Muscle of back (tissue), 13 donors: ENCODE data around the gene STRN. TPM values are rescaled to one million over a fixed set of nuclear protein-coding genes. Genes with fewer than 3 reads are reported as not detected.
"Not testable (repeated sequence)": the region's sequence is repeated elsewhere in the genome, so short reads cannot be mapped to it uniquely, and the experiment has no call there.

Experiments used
- DNase-seq, 3 donors: peaks; one replicate each; pipeline versions ENCODE4 v3.0.0 to v3.0.0-alpha.2; 2013
- long read RNA-seq, 9 donors: transcript quantifications; one replicate each; lab custom pipeline, GENCODE V29; 2026
- polyA plus RNA-seq, 10 donors: library from polyadenylated mRNA; unstranded; fragments of 120-200 nt; gene quantifications; one replicate each; pipeline ENCODE4 v1.2.1, GENCODE V29; 2013; ENCODE audit not compliant: insufficient read length in 10 of 10

Gene STRN, protein sequence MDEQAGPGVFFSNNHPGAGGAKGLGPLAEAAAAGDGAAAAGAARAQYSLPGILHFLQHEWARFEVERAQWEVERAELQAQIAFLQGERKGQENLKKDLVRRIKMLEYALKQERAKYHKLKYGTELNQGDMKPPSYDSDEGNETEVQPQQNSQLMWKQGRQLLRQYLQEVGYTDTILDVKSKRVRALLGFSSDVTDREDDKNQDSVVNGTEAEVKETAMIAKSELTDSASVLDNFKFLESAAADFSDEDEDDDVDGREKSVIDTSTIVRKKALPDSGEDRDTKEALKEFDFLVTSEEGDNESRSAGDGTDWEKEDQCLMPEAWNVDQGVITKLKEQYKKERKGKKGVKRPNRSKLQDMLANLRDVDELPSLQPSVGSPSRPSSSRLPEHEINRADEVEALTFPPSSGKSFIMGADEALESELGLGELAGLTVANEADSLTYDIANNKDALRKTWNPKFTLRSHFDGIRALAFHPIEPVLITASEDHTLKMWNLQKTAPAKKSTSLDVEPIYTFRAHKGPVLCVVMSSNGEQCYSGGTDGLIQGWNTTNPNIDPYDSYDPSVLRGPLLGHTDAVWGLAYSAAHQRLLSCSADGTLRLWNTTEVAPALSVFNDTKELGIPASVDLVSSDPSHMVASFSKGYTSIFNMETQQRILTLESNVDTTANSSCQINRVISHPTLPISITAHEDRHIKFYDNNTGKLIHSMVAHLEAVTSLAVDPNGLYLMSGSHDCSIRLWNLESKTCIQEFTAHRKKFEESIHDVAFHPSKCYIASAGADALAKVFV
- polyA plus RNA-seq: 10 to 100 TPM; 15.9 to 30.2 (median 20.2) TPM
- long read RNA-seq, donor 1, full-length matches to known transcripts: 2 of 2 reads
- long read RNA-seq, donor 1, partial matches to known transcripts: 0 of 2 reads
- long read RNA-seq, donor 1, other reads (novel, unspliced or antisense): 0 of 2 reads
- long read RNA-seq, donor 2: 0 reads
- long read RNA-seq, donor 3: 0 reads
- long read RNA-seq, donor 4: 0 reads
- long read RNA-seq, donor 5, full-length matches to known transcripts: 3 of 3 reads
- long read RNA-seq, donor 5, partial matches to known transcripts: 0 of 3 reads
- long read RNA-seq, donor 5, other reads (novel, unspliced or antisense): 0 of 3 reads
- long read RNA-seq, donor 6, full-length matches to known transcripts: 1 of 1 reads
- long read RNA-seq, donor 6, partial matches to known transcripts: 0 of 1 reads
- long read RNA-seq, donor 6, other reads (novel, unspliced or antisense): 0 of 1 reads
- long read RNA-seq, donor 7, full-length matches to known transcripts: 1 of 1 reads
- long read RNA-seq, donor 7, partial matches to known transcripts: 0 of 1 reads
- long read RNA-seq, donor 7, other reads (novel, unspliced or antisense): 0 of 1 reads
- long read RNA-seq, donor 8: 0 reads
- long read RNA-seq, donor 9: 0 reads

DNA sequence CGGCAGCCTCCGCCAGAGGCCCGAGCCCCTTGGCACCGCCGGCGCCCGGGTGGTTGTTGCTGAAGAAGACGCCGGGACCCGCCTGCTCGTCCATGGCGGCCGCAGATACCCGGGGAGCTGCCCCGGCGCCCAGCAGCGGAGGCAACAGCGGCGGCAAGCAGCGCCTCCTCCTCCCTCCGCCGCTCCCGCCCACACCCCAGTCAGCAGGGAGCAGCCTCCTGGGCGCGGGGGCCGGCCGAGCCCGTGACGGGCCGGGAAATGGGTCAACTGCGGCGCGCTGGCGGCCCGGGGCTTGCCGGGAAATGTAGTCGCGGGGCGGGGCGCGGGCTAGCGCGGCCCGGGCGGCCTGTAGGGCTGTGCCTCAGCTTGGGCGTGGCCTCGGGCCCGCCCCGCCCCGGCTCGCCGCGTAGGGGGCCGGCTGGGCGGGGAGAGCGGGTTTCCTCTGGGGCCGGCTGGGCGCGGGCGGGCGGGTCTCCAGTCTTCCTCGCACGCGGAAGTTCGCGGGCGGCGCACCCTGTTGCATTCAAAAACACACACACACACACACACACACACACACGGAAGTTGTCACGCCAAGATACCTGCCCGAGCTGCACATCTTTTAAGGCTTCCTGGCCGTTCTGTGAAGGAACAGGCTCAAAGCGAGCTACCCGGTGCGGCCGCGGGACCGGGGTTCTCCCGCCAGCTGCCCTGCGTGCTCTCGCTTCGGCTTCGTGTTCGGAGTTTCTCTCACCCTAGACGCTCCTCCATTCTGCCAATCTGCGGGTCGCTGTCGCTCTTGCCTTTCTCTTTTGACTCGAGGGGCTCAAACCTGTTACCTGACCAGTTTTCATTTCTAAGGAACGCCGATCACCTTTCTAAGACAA lies at the start of gene STRN:
Gene STRN, minus strand, starts transcription at position 167 of the 866 bp plus-strand sequence. Its CDS starts 73 bp downstream, at position 94.
- peak; percentile 98 to 99 (median 98) for DNase-seq

DNA sequence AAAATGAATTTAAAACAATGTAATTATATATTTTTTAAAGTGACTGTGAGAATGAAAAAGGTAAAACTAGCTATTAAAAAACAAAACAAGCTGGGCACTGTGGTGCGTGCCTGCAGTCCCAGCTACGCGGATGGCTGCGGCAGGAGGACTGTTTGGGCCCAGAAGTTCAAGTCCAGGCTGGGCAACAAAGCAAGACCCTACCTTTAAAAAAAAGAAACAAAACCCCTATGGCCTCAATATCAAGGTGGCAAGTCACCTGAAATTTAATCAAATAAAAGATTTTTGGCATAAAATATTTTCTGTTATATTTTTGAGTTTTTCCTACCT lies 46.9 kb upstream of the STRN start:
- DNase-seq: no peak

DNA sequence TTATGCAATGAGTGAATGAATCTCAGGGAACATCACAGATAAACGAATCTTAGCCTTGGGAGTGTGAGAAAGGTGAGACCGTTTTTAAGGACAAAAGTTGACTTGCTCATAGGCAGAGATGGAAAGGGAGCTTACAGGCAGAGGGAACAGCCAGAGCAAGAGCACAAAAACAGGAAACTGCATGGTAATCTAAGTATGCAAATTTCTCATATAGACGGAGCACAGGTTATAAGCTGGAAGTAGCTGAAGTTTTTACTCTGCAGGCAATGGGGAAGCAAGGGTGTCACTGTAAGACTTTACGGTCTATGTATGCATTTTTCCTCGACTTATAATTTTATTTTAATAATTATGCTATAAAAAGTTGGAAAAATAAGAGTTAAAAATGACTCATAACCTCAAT lies 44.8 kb upstream of the STRN start:
- DNase-seq: no peak

DNA sequence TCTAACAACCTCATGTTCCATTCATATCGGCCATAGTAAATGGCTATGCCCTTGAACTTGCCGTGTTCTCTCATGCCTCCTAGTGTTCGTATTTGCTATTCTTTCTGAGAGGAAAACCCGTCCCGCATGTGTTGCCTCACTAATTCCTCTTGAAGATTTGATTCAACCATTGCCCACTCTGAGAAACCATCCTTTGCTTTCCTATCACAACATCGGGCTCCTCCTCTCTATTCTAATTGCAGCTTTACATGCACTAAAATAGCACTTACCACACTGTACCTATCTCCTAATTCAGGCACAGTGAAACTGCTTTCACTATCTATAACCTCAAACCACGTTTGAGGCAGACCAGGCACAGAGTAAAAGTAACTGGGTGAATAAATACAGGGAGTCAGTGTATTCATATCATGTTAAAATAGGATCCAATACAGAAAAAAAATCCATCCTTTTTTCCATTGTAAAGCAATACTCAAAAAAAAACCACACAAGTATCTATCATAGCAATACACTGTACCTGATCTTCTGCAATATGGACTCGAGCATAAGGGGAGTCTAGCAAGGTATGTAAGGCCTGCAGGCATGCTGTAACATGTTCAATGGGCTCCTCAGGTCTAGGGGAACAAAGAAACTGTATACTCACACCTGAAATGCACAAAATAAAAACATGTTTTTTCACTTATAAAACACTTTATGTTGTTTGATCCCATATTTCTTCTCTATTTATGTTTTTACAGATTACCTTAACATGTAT lies 39.0 kb upstream of the STRN start:
- no peak for DNase-seq

DNA sequence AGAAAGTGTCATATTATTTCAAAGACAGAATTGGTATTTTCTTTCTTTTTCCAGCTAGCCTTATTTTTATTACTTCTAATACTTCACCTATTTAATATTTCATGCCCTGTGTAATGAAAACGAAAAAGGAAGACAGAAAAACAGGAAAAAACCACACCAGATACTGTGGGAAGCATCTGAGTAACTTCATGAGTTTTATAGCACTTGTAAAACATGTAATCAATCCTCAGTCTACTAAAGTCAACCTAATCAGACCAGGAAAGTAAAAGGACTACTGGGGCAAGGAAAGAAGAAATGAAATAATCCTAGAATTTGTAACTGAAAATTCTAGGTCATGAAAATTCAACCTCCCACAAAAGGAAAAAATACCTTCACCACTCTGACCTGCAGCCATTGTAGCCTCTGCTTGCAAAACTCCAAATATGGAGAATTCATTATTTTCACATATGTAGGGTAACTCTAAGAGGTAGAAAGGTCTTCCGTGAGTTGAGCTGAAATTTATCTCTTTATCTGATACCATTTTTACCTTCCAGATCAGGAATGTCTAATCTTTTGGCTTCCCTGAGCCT lies 34.7 kb upstream of the STRN start:
- DNase-seq: no peak

DNA sequence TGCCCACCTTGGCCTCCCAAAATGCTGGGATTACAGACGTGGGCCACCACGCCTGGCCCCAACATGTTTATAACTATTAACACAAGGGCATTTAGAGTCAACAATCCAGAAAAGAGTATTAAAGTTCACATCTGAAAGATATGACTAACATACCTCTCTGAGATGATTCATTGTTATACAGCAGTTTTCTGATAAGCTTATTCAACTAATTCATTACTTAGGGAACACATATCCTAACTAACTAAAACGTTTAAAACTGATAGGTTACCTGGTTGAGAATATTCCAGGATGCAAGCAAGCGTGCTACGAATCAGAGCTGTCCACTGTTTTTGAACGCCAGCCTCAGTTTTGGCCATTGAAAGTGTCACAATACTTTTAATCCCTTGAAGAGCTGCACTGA lies 34.0 kb upstream of the STRN start:
- DNase-seq: no peak

DNA sequence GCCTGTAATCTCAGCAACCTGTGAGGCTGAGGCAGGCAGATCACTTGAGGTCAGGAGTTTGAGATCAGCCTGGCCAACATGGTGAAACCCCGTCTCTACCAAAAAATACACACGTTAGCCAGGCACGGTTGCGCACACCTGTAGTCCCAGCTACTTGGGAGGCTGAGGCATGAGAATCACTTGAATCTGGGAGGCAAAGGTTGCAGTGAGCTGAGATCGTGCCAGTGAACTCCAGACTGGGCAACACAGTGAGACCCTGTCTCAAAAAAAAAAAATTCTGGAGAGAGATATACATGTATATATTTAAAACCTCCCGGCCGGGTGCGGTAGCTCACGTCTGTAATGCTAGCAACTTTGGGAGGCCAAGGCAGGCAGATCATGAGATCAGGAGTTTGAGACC lies 33.1 kb upstream of the STRN start:
- not testable (repeated sequence) for DNase-seq

DNA sequence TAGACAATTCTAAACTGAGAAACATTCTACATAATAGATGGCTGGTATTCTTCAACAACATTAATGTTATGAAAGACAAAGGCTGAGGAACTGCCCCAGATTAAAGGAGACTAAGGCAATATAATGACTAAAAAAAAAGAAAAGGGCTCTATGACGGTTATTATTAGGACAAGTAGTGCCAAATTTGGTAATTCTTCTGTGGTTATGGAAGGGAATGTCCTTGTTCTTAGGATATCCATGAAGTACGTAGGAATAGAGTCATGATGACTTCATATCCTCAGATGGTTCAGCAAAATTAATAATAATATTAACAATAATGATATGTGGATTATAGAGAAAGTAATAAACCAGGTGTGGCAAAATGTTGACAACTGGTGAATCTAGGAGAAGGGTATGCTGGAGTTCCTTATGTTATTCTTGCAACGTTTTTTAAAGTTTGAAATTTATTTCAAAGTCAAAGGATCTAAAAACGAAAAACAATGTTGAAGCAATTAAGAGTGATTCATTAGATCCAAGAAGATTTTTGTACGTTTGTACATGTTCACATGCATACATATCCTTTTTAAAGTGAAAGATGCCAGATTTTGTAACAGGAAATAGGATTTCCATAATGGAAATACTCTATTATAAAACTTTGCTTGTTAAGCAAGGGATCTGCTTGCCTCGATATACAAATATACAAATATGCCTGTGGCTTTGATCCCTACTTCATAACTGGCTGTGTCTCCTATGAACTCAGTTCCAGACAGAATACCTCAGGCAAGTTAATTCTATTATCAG lies 27.7 kb upstream of the STRN start:
- no peak for DNase-seq

DNA sequence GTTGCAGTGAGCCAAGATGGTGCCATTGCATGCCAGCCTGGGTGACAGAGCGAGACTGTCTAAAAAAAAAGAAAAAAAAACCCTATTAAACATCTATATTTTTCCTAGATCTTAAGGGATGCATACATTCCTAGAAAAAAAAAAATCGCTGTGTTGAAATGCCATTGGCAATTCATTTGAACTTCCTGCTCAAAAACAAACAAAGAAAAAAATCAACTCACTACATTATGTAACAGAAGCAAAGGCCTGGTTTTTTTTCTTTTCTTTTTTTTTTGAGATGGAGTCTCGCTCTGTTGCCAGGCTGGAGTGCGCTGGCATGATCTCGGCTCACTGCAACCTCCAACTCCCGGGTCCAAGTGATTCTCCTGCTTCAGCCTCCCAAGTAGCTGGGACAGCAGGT lies 21.7 kb upstream of the STRN start:
- DNase-seq: no peak

DNA sequence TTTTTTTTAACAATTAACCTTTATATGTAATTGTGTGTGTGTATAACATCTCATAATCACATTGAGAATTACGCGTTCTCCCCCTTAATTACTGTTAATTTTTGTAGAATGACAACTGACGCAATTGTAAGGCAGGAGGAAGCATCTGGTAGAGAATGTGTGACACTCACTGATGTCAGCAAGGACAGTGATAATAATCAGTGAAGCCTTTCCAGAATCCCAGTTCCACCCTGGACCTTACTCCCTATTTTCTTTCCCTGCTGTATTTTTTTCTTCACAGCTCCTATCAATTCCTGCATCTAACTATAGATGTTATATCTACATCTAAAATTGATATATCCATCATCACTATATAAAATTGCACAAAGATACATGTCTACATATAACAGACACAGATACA lies 16.1 kb upstream of the STRN start:
- DNase-seq: no peak

DNA sequence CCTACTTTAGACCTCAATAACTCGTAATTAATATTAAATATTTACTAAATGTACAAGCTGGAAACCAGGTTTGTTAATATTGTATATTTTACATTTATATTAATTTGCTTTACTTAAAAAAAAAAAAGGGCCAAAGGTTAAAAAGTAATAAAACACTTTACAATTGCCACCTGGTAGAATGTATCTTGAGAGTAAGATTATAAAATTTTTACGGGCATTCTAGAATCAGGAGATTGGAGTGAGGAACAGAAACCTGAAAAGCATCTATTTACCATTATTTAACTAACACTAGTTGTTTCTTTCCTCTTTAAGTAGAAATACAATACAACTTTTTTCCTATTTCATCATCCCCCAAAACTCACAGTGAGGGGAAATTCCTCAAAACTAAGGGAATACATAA lies 15.6 kb upstream of the STRN start:
- no peak for DNase-seq

DNA sequence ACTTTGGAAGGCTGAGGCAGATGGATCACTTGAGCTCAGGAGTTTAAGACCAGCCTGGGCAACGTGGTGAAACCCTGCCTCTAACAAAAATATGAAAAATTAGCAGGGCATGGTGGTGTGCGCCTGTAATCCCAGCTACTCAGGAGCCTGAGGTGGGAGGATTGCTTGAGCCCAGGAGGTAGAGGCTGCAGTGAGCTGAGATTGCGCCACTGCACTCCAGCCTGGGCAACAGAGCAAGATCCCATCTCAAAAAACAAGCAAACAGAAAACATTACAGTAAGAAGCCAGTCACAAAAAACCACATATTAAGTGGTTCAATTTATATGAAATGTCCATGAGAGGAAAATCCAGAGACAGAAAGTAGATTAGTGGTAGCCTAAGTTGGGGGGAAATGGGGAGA lies 12.7 kb upstream of the STRN start:
- not testable (repeated sequence) for DNase-seq

DNA sequence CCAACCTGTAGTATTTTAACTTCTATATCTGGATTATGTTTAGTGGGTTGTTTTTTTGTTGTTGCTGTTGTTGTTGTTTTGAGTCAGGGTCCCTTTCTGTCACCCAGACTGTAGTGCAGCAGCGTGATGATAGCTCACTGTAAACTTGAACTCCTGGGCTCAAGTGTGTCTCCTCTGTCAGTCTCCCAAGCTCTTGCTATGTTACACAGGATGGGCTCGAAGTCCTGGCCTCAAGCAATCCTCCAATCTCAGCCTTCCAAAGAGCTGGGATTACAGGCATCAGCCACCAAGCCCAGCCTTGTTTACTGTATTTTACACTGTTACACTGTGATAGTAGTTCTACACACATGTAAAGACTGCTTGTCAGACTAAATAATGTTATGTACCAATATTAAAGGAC lies 9.7 kb upstream of the STRN start:
- no peak for DNase-seq

DNA sequence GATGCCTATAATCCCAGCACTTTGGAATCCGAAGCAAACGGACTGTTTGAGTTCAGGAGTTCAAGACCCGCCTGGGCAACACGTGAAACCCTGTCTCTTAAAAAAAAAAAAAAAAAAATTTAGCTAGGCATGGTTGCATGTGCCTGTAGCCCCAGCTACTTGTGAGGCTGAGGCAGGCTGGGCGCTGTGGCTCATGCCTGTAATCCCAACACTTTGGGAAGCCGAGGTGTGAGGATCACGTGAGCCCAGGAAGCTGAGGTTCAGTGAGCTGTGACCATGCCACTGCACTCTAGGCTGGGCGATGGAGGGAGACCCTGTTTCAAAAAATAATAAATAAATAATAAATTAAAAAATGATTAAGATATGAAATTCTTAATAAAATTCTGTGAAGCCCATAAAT lies 9.0 kb upstream of the STRN start:
- no peak for DNase-seq

DNA sequence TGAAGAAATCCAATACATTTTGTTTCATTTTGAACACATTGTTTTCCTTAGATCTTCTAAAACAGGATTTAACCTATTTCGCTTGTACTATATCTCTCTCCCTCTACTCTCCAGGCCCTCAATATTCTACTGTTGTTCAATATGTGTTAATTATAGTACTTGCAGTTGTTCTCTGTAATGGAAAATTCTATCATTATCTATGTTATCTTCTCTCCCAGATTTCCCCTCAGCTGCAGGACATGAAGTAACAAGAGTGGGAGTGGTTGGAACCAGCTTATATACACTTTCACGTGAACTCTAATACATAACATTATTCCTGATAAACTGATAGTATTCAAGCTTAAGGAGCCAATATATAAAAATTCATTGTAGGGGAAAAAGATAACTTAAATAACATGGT lies 7.0 kb upstream of the STRN start:
- no peak for DNase-seq

DNA sequence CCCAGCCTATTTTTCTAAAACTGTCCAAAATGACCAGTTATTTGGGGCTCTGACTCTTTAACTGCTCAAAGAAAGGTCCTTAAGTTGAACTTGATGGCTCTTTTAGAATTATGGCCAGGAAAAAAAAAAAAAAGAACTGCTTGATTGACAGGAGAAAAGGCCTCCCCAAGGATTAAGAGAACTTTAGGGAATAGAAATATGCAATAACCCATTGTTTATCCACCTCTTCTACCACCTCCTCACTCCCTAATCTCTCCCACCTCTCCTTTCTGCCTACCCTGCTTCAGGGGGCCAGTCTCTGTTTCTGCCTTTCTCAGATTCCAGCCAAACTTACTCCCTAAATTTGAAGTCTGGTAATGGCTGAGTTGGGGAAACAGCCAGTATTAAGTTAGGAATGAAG lies 5.7 kb upstream of the STRN start:
- no peak for DNase-seq

DNA sequence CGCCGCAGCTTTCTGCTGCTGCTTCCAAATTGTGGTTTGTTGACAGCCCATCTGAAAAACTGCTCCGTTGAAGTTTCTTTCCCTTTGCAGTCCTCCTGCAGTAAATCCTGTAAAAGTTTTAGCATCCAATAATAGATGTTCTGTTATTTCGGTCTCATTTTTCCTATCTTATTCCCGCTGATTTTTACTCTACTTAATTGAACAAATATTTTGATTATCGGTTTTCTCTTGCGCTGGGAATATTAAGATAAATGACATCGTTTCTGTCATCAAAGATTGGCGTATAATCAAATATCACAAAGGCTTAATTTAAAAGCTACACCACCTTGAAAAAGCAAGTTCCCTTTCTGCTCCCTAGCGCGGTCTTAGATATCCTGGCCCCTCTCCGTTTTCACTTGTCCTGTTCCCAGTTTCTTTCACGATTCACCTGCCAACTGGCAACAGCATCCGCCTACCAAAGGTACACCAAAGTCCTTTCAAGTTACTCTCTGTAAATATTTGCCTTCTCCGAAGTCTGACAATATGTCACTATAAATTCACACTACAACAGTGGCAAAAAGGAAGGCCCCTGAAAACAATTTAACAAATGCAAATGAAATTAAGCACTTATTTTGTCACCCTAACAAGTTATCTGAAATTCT lies 1.0 kb upstream of the STRN start:
- peak in 1 of 3 donors; percentile 37 for DNase-seq

DNA sequence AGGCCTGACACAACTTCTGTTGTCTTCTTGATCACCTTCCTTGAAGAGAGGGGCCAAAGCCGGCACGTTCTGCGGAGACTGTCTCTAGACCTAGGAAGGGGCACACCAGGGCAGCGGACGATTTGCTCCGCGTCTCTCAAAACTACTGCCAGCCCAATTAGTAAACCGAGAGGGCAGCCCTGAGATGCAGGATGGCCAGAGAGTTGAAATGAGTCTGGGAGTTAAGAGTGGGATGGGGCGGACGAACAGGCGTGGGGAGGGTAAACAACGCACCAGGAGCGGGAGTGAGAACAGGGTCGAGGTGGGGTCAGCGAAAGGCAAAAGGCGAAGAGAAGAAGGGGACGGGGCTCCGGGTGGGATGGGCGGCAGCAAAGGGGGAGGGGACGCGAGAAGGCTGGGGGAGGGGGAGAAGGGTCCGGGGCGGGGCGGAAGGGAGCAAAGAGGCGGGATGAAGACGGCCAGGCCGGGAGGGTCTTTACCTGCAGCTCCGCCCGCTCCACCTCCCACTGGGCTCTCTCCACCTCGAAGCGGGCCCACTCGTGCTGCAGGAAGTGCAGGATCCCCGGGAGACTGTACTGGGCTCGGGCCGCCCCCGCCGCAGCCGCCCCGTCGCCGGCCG lies 476 bp downstream of the STRN start:
- peak; percentile 30 to 80 (median 44) for DNase-seq
